ENCODE results near the gene JMJD8.
A peak's percentile ranks its signal among the peaks of the same experiment; 100 is the strongest.

The JMJD8 gene

GRCh38 chr16:647173-647902 lies 36.8 kb downstream of the JMJD8 start:
- FAIRE-seq (no peak), DNase-seq (ENCODE audit: extremely low spot score, insufficient read length, low read depth) (no peak)

GRCh38 chr16:646679-647172 lies 37.4 kb downstream of the JMJD8 start:
- DNase-seq (ENCODE audit: extremely low spot score, insufficient read length, low read depth) (no peak), FAIRE-seq (no peak)

- no peak for DNase-seq (ENCODE audit: extremely low spot score, insufficient read length, low read depth)
- FAIRE-seq = no peak
Observed at GRCh38 chr16:645852-646678, 38.1 kb downstream of the JMJD8 start.

GRCh38 chr16:644556-644955 lies 39.6 kb downstream of the JMJD8 start:
- no peak for FAIRE-seq

GRCh38 chr16:643050-643368 lies 41.1 kb downstream of the JMJD8 start:
- FAIRE-seq = no peak
- no peak for DNase-seq (ENCODE audit: extremely low spot score, insufficient read length, low read depth)

More at GRCh38 chr16:644556-644955, 39.6 kb downstream of the JMJD8 start:
- no peak for DNase-seq (ENCODE audit: extremely low spot score, insufficient read length, low read depth)

- peak; percentile 29 for FAIRE-seq
- DNase-seq (ENCODE audit: extremely low spot score, insufficient read length, low read depth) = peak; percentile 45
Observed at GRCh38 chr16:642189-643049, 41.7 kb downstream of the JMJD8 start.

GRCh38 chr16:641326-642188 lies 42.6 kb downstream of the JMJD8 start, which contains the start of gene MCRIP2:
Gene MCRIP2 (plus strand): TSS chr16:641828. CDS start chr16:641992, 164 bp downstream.
- DNase-seq (ENCODE audit: extremely low spot score, insufficient read length, low read depth) = peak; percentile 71
- peak; percentile 86 for FAIRE-seq

GRCh38 chr16:640614-641013 lies 43.5 kb downstream of the JMJD8 start:
- FAIRE-seq (no peak), DNase-seq (ENCODE audit: extremely low spot score, insufficient read length, low read depth) (no peak)

GRCh38 chr16:638836-639235 lies 45.3 kb downstream of the JMJD8 start:
- no peak for DNase-seq (ENCODE audit: extremely low spot score, insufficient read length, low read depth)
- no peak for FAIRE-seq

- FAIRE-seq (no peak), DNase-seq (ENCODE audit: extremely low spot score, insufficient read length, low read depth) (no peak)
Observed at GRCh38 chr16:638034-638543, 46.0 kb downstream of the JMJD8 start.

GRCh38 chr16:637081-638018 lies 46.8 kb downstream of the JMJD8 start:
- DNase-seq (ENCODE audit: extremely low spot score, insufficient read length, low read depth) (peak; percentile 97), FAIRE-seq (no peak)

- peak; percentile 89 for FAIRE-seq
- peak; percentile 96 for DNase-seq (ENCODE audit: extremely low spot score, insufficient read length, low read depth)
Observed at GRCh38 chr16:636206-637080, 47.7 kb downstream of the JMJD8 start, which contains the start of gene METTL26. Gene METTL26 (minus strand): TSS chr16:636305. CDS start chr16:636290, 15 bp downstream.

- FAIRE-seq (no peak), DNase-seq (ENCODE audit: extremely low spot score, insufficient read length, low read depth) (no peak)
Observed at GRCh38 chr16:635573-636205, 48.4 kb downstream of the JMJD8 start.

GRCh38 chr16:634996-635395 lies 49.1 kb downstream of the JMJD8 start:
- FAIRE-seq (no peak), DNase-seq (ENCODE audit: extremely low spot score, insufficient read length, low read depth) (no peak)

- FAIRE-seq = no peak
- DNase-seq (ENCODE audit: extremely low spot score, insufficient read length, low read depth) = no peak
Observed at GRCh38 chr16:634051-634670, 50.0 kb downstream of the JMJD8 start.

Data from GM18507 (cell line).